HCT116 (cell line): ENCODE measurements around the gene NEK6. TPM values are rescaled to one million over a fixed set of nuclear protein-coding genes. Genes with fewer than 3 reads are reported as not detected.

ENCODE experiments used
- ATAC-seq: fragments of 200-7000 bp; cut with Tn5 transposase; 2 replicates; pipeline ENCODE4 v1.9.1; 2020; ENCODE audit warnings: mild to moderate bottlenecking, moderate library complexity
- BruUV-seq: library from RNA; stranded (reverse); fragments of 400-500 nt; replicated peaks from 2 replicates; lab custom pipeline; 2021; lab: Mats Ljungman, UMichigan
- CTCF ChIA-PET: fragments of 300-600 bp; sonication (Branson Sonifier 250); formaldehyde crosslinking; loops from one replicate; lab custom pipeline; 2021; ENCODE audit warnings: antibody characterized with exemption; lab: Charles Lee
- POLR2A ChIA-PET: fragments of 300-600, 350-600 bp; sonication (Branson Sonifier 250); formaldehyde crosslinking; loops from one replicate; lab custom pipeline; 2021; ENCODE audit warnings: antibody characterized with exemption; lab: Charles Lee
- RAD21 ChIA-PET, 2 experiments: fragments of 300-600 bp; sonication (Branson Sonifier 250); formaldehyde crosslinking; loops; one replicate each; lab custom pipeline; 2023; ENCODE audit warnings: low total read pairs in 2 of 2; ENCODE audit not compliant: uncharacterized antibody in 2 of 2, unreplicated experiment in 2 of 2, low non-redundant PET in 1 of 2; lab: Charles Lee
- DNase-seq: peaks from one replicate; pipeline ENCODE4 v3.0.0-alpha.2; 2010; ENCODE audit warnings: low read depth, low spot score
- H2AFZ ChIP-seq: fragments of 200-600 bp; shearing (Covaris generic), sonication (generic); 2 replicates; pipeline ENCODE4 v1.6.1; 2017; ENCODE audit warnings: low read depth, mixed run types, mixed read lengths, antibody characterized with exemption, low read length; ENCODE audit not compliant: poor library complexity, severe bottlenecking
- H3K27ac ChIP-seq: 2 replicates; pipeline ENCODE4 v1.5.1; 2012; ENCODE audit warnings: low read depth, low read length
- H3K27me3 ChIP-seq: fragments of 200-600 bp; sonication (generic); 2 replicates; pipeline ENCODE4 v1.6.1; 2016; ENCODE audit warnings: mixed run types, low read length, mixed read lengths; ENCODE audit not compliant: insufficient read depth
- H3K36me3 ChIP-seq, 2 experiments: fragments of 200-500 bp in 1 of 2; fragments of 200-600 bp in 1 of 2; sonication (Bioruptor generic) in 1 of 2; sonication (generic) in 1 of 2; 2 replicates each; pipeline versions ENCODE4 v1.5.1 to v1.6.1; 2014 to 2016; ENCODE audit warnings: low read length in 2 of 2, inconsistent platforms in 1 of 2, mixed read lengths in 1 of 2, mixed run types in 1 of 2; ENCODE audit not compliant: insufficient read depth in 2 of 2, control insufficient read depth in 1 of 2
- H3K4me1 ChIP-seq, 2 experiments: fragments of 200-600 bp in 1 of 2; sonication (generic) in 1 of 2; 2 replicates each; pipeline versions ENCODE4 v1.5.1 to v1.6.1; 2012 to 2017; ENCODE audit warnings: low read length in 2 of 2, inconsistent platforms in 1 of 2, mild to moderate bottlenecking in 1 of 2, mixed read lengths in 1 of 2, mixed run types in 1 of 2, moderate library complexity in 1 of 2; ENCODE audit not compliant: insufficient read depth in 2 of 2, control insufficient read depth in 1 of 2
- H3K4me2 ChIP-seq: fragments of 200-600 bp; sonication (generic); 2 replicates; pipeline ENCODE4 v1.6.1; 2017; ENCODE audit warnings: mixed run types, low read length, mixed read lengths
- H3K4me3 ChIP-seq, 2 experiments: fragments of 200-600 bp in 1 of 2; sonication (generic) in 1 of 2; replicated peaks in 1 of 2; 2 replicates each; pipeline ENCODE4 v1.5.1; 2011 to 2016; ENCODE audit warnings: low read length in 2 of 2, control low read depth in 1 of 2, low read depth in 1 of 2, mild to moderate bottlenecking in 1 of 2, mixed read lengths in 1 of 2, mixed run types in 1 of 2
- H3K79me2 ChIP-seq: fragments of 200-600 bp; sonication (generic); 2 replicates; pipeline ENCODE4 v1.6.1; 2017; ENCODE audit warnings: mild to moderate bottlenecking, mixed run types, low read length, moderate library complexity, mixed read lengths; ENCODE audit not compliant: insufficient read depth
- H3K9ac ChIP-seq: fragments of 200-600 bp; sonication (generic); 2 replicates; pipeline ENCODE4 v1.6.1; 2016; ENCODE audit warnings: low read length, mixed read lengths
- H3K9me2 ChIP-seq: fragments of 200-600 bp; sonication (generic), shearing (Covaris generic); 2 replicates; pipeline ENCODE4 v1.6.1; 2017; ENCODE audit warnings: mixed run types, mild to moderate bottlenecking, moderate library complexity; ENCODE audit not compliant: insufficient read depth
- H3K9me3 ChIP-seq, 2 experiments: fragments of 200-500 bp in 1 of 2; fragments of 200-600 bp in 1 of 2; sonication (Bioruptor generic) in 1 of 2; sonication (generic) in 1 of 2; 2 replicates each; pipeline ENCODE4 v1.6.1; 2014 to 2017; ENCODE audit warnings: low read length in 2 of 2, mixed read lengths in 2 of 2, inconsistent platforms in 1 of 2, low read depth in 1 of 2, mild to moderate bottlenecking in 1 of 2, mixed run types in 1 of 2, moderate library complexity in 1 of 2; ENCODE audit not compliant: control insufficient read depth in 1 of 2, insufficient read depth in 1 of 2
- H4K20me1 ChIP-seq: fragments of 200-600 bp; sonication (generic), shearing (Covaris generic); 2 replicates; pipeline ENCODE4 v1.6.1; 2017; ENCODE audit warnings: mixed run types, mild to moderate bottlenecking, moderate library complexity; ENCODE audit not compliant: insufficient read depth
- ATF3 ChIP-seq: IDR thresholded peaks from 2 replicates; pipeline ENCODE4 v1.6.1; 2012
- CEBPB ChIP-seq: IDR thresholded peaks from 2 replicates; pipeline ENCODE4 v1.6.1; 2012; ENCODE audit warnings: low read depth
- EZH2phosphoT487 ChIP-seq: fragments of 200-600 bp; IDR thresholded peaks from 2 replicates; pipeline ENCODE4 v1.6.1; 2018; ENCODE audit warnings: antibody characterized with exemption, borderline replicate concordance
- MAX ChIP-seq: IDR thresholded peaks from 2 replicates; pipeline ENCODE4 v1.6.1; 2012
- POLR2AphosphoS5 ChIP-seq: IDR thresholded peaks from 2 replicates; pipeline ENCODE4 v1.6.1; 2011; ENCODE audit warnings: mild to moderate bottlenecking, low read depth, low read length, moderate library complexity
- RAD21 ChIP-seq: IDR thresholded peaks from 2 replicates; pipeline ENCODE4 v1.6.1; 2012; ENCODE audit warnings: low read depth, mild to moderate bottlenecking
- TCF7L2 ChIP-seq: IDR thresholded peaks from 2 replicates; pipeline ENCODE4 v1.7.0; 2011; ENCODE audit warnings: borderline replicate concordance, inconsistent platforms; ENCODE audit not compliant: insufficient read depth, insufficient read length; ENCODE audit errors: extremely low read depth
- ZFX ChIP-seq: fragments of 450-650 bp; IDR thresholded peaks from 2 replicates; pipeline ENCODE4 v1.6.1; 2017
- intact Hi-C: fragments of 100-400 bp; cut with micrococcal nuclease; formaldehyde crosslinking; loops from 2 replicates; pipeline ENCODE4 v1.10.0; 2022
- total RNA-seq: library from RNA; stranded (reverse); gene quantifications from one replicate; pipeline ENCODE4 v1.2.1, GENCODE V29; 2021; ENCODE audit not compliant: unreplicated experiment

NEK6 gene
- total RNA-seq, 1 experiment from 2014 or later, result 40.8 TPM

- Histone ChIP-seq H3K27me3 (no peaks in the 10 kb centered on the region), H3K9me2 (no peaks in the 10 kb centered on the region), H3K9me3 (no peaks in the 10 kb centered on the region), H3K27ac (no peak overlapping the region), H3K36me3 (no peaks in the 10 kb centered on the region), H4K20me1 (peaks cover 9% of the 10 kb centered on the region; the same call in 1 of the 2 replicates), H2AFZ (no peak overlapping the region), H3K4me1 (peaks cover 26 to 47% of the 10 kb centered on the region in 2 experiments), H3K4me2 (no peak overlapping the region), H3K9ac (no peak overlapping the region), H3K4me3 (no peak overlapping the region), H3K79me2 (peaks cover 91% of the 10 kb centered on the region)
- ChIA-PET POLR2A (no interaction called here), RAD21 (no interaction called here), CTCF (no interaction called here)
- BruUV-seq, result no TSS peak
- no peak for DNase-seq
- TF ChIP-seq CEBPB, result no peak
- no peak for TF ChIP-seq TCF7L2
- no peak for TF ChIP-seq MAX
- no peak for TF ChIP-seq EZH2phosphoT487
- TF ChIP-seq ZFX, result no peak
- no peak for TF ChIP-seq RAD21
- TF ChIP-seq POLR2AphosphoS5, result no peak
- no peak for ATAC-seq
- intact Hi-C loops, result no loop called here
Observed at GRCh38 chr9:124262649-124262972, 4.9 kb downstream of the NEK6 start.

- no peaks in the 10 kb centered on the region for H3K9me2 ChIP-seq
- no peak overlapping the region for H3K9ac ChIP-seq
- H3K27me3 ChIP-seq, result no peaks in the 10 kb centered on the region
- H2AFZ ChIP-seq, result no peak overlapping the region
- no peak overlapping the region for H3K27ac ChIP-seq
- H3K36me3 ChIP-seq, result no peaks in the 10 kb centered on the region
- intact Hi-C loops, result no loop called here
- BruUV-seq, result no TSS peak
- peaks cover 15% of the 10 kb centered on the region; the same call in 1 of the 2 replicates for H4K20me1 ChIP-seq
- ChIA-PET POLR2A (no interaction called here), CTCF (no interaction called here), RAD21 (no interaction called here)
- H3K79me2 ChIP-seq, result peaks cover 96% of the 10 kb centered on the region
- no peak for ATAC-seq
- no peaks in the 10 kb centered on the region for H3K9me3 ChIP-seq
- no peak overlapping the region for H3K4me3 ChIP-seq
- no peak overlapping the region for H3K4me2 ChIP-seq
- H3K4me1 ChIP-seq, result peaks cover 26 to 47% of the 10 kb centered on the region in 2 experiments
- no peak for DNase-seq
- TF ChIP-seq RAD21 (no peak), ATF3 (no peak)
Observed at GRCh38 chr9:124263213-124263612, 5.5 kb downstream of the NEK6 start.
